Stimulated activated CD4-positive, alpha-beta T cell treated with anti-CD3 and anti-CD28 coated beads, Interleukin-12 subunit alpha, Interleukin-12 subunit beta, amount 100 ng/mL, for 24 hours (primary cell): ENCODE measurements around the gene CCDC17.
A peak's percentile ranks its signal among the peaks of the same experiment; 100 is the strongest.

Experiments
- DNase-seq, 2 experiments: peaks; one replicate each; pipeline ENCODE4 v3.0.0-alpha.2; 2020; ENCODE audit warnings: low read depth in 2 of 2

Gene CCDC17

GRCh38 chr1:45583666-45584350 is 40.0 kb downstream of the CCDC17 start, which contains the start of gene NASP:
Gene NASP (plus strand): TSS chr1:45584041. CDS start chr1:45584147, 106 bp downstream.
- peak; percentile 89 to 90 for DNase-seq

- peak; percentile 83 to 90 for DNase-seq
These were observed 40.6 kb downstream of the CCDC17 start for GRCh38 chr1:45583264-45583665.

GRCh38 chr1:45574105-45574626 is 49.7 kb downstream of the CCDC17 start:
- no peak for DNase-seq

GRCh38 chr1:45573231-45573804 is 50.5 kb downstream of the CCDC17 start:
- no peak for DNase-seq

GRCh38 chr1:45570631-45571030 is 53.2 kb downstream of the CCDC17 start:
- DNase-seq, result no peak
